Thyroid gland (tissue), 4 donors: ENCODE results near the gene LPP. TPM values are rescaled to one million over a fixed set of nuclear protein-coding genes. Genes with fewer than 3 reads are reported as not detected.

Source experiments
- DNase-seq, 2 donors: peaks; one replicate each; pipeline ENCODE4 v3.0.0-alpha.2; 2019
- H3K27ac ChIP-seq, 3 donors: fragments of 200-600 bp; sonication (generic); 1 replicate in 2 of 3; 2 replicates in 1 of 3; pipeline ENCODE4 v1.5.1; 2016 to 2019; ENCODE audit warnings: mild to moderate bottlenecking in 1 of 3, moderate library complexity in 1 of 3
- H3K27me3 ChIP-seq: fragments of 200-600 bp; sonication (generic); one replicate; pipeline ENCODE4 v1.5.1; 2019
- H3K36me3 ChIP-seq, 2 donors: fragments of 200-600 bp; sonication (generic); one replicate each; pipeline ENCODE4 v1.5.1; 2016 to 2019
- H3K4me1 ChIP-seq, 2 donors: fragments of 200-600 bp; sonication (generic); one replicate each; pipeline ENCODE4 v1.5.1; 2017 to 2019
- H3K4me3 ChIP-seq, 3 donors: fragments of 200-600 bp; sonication (generic); replicated peaks in 1 of 3; 1 replicate in 2 of 3; 2 replicates in 1 of 3; pipeline ENCODE4 v1.5.1; 2016; ENCODE audit warnings: mild to moderate bottlenecking in 1 of 3
- H3K9me3 ChIP-seq: fragments of 200-600 bp; sonication (generic); one replicate; pipeline ENCODE4 v1.5.1; 2017
- POLR2A ChIP-seq, 2 donors: fragments of 450-650 bp; IDR thresholded peaks; one replicate each; pipeline ENCODE4 v1.6.1; 2017; ENCODE audit warnings: antibody characterized with exemption in 2 of 2, mild to moderate bottlenecking in 2 of 2, moderate library complexity in 1 of 2
- WGBS, 2 donors: methylation state at CpG; one replicate each; pipeline ENCODE4 v1.1.5; 2017; 5-methylcytosine and 5-hydroxymethylcytosine counted together
- intact Hi-C: fragments of 100-400 bp; cut with DNase I; formaldehyde crosslinking; loops from one replicate; pipeline ENCODE4 v1.15.1; 2023
- total RNA-seq, 4 donors: library from RNA; depleted of rRNA; stranded (reverse); fragments of >200 nt; gene quantifications; one replicate each; pipeline ENCODE4 v1.2.3, GENCODE V29; 2016
- TF ChIP-seq, protein P1 (sequence below), 6 experiments: fragments of 200-600 bp in 3 of 6; fragments of 450-650 bp in 3 of 6; sonication (generic) in 3 of 6; IDR thresholded peaks; one replicate each; pipeline ENCODE4 v1.5.1; 2016 to 2019; ENCODE audit warnings: antibody characterized with exemption in 6 of 6, mild to moderate bottlenecking in 2 of 6, inconsistent platforms in 1 of 6, moderate library complexity in 1 of 6

Gene LPP
- total RNA-seq, 4 donors from 2014 or later = 79.0 to 141 (median 82.8) TPM

DNA sequence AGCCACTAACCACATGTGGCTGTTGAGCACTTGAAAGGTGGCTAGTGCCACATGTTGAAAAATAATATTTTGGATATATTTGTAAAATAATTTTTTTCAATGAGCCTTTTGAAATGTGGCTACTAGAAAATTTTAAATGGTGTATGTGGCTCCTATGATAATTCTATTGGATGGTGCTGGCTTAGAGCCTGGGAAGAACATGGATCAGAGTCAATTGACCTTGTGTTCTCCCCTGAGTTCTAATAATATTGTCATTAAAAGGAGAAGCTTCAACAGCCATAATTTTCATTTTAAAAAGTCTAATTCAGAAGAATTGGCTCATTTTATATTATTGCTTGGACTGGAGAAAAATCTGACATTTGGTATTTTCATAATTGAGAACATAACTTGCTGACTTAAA, 167.3 kb downstream of the LPP start:
- no peaks in the 10 kb centered on the region for H3K27me3 ChIP-seq
- H3K4me3 ChIP-seq = no peak overlapping the region
- TF ChIP-seq, protein P1, sequence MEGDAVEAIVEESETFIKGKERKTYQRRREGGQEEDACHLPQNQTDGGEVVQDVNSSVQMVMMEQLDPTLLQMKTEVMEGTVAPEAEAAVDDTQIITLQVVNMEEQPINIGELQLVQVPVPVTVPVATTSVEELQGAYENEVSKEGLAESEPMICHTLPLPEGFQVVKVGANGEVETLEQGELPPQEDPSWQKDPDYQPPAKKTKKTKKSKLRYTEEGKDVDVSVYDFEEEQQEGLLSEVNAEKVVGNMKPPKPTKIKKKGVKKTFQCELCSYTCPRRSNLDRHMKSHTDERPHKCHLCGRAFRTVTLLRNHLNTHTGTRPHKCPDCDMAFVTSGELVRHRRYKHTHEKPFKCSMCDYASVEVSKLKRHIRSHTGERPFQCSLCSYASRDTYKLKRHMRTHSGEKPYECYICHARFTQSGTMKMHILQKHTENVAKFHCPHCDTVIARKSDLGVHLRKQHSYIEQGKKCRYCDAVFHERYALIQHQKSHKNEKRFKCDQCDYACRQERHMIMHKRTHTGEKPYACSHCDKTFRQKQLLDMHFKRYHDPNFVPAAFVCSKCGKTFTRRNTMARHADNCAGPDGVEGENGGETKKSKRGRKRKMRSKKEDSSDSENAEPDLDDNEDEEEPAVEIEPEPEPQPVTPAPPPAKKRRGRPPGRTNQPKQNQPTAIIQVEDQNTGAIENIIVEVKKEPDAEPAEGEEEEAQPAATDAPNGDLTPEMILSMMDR (IDR thresholded peaks at IDR 0.05) = no peak
- no peak for TF ChIP-seq POLR2A (IDR thresholded peaks at IDR 0.05)
- no peak for DNase-seq
- no peaks in the 10 kb centered on the region for H3K9me3 ChIP-seq
- H3K27ac ChIP-seq = no peak overlapping the region
- peaks cover 0 to 2% of the 10 kb centered on the region in 2 donors for H3K4me1 ChIP-seq
- no peaks in the 10 kb centered on the region for H3K36me3 ChIP-seq
- intact Hi-C loops = no loop called here

DNA sequence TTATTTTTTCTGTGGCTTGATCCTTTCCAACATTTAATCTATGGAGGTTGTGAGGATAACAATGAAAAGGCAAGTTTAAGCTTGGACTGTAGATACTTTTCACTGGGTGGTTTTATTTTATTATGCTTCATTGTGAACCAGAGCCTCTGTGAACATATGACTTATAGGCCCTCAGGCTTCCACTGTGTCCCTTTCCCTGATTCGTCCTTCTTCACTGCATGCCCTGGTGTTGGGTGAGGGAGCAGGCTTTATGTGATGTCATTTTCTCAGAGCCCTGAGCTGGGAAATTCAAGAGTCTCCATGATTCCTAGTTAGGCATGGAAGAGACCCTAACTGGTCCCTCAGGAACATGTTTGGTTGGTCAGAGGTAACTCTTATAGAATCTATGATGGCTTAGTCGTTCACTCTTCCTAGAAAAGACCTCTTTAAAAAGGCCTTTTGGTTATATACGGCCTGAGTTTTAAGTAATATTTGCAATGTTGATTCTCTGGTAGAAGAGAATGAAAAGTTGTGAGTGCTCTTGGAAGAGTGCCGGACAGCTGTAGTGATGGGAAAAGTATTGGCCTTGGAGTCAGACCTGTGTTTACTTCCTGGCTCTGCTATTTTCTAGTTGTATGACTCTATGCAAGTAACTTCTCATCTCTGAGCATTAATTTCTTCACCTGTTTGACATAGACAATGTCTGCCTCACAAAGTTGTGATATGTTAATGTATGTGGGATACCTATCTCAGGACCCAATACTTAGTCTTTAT, 168.4 kb downstream of the LPP start:
- Histone ChIP-seq H3K9me3 (no peaks in the 10 kb centered on the region), H3K4me3 (no peak overlapping the region), H3K36me3 (no peaks in the 10 kb centered on the region), H3K4me1 (no peaks in the 10 kb centered on the region), H3K27me3 (no peaks in the 10 kb centered on the region), H3K27ac (no peak overlapping the region)
- DNase-seq = no peak
- WGBS, 2 donors = 97 to 98% methylated on average over 4 of the region's 4 CpGs
- intact Hi-C loops = no loop called here
- TF ChIP-seq, protein P1 (IDR thresholded peaks at IDR 0.05) = no peak
- TF ChIP-seq POLR2A (IDR thresholded peaks at IDR 0.05) = no peak

DNA sequence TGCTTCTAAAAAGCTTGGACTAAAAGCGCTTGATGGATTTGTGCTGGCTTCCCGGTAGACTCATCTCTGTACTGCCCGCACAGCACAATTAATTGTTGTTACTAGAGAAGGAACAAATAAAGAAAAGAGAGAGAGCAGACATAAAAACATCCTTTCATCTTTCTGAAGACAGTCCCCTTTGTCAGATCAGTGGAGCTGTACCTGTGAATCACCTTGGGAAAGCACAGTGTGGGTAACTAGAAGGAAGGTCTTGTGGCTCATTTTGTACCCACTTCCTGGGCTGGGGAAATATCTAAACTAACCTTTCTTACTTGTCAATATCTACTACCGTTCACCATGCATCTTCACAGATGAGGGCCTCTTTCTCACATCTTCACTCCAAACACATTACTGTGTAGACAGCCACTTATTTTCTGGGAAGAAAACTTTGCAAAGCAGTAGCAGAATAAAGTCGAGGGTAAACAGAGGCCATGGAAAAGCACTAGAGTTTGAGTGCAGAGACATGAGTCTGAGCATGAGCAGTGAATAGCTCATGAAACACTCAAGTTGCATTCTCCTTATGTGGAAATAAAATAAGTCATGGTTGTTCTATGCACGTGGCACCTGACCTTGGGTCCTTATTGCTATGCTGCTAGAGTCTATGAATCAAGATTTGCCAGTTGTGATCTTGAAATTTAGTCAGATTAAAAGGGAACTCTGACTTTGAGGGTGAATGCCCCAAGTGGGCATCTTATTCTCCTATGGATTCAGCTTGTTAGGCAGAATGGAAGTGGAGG, 169.3 kb downstream of the LPP start:
- Histone ChIP-seq H3K27me3 (no peaks in the 10 kb centered on the region), H3K4me3 (no peak overlapping the region), H3K36me3 (no peaks in the 10 kb centered on the region), H3K4me1 (no peaks in the 10 kb centered on the region), H3K9me3 (no peaks in the 10 kb centered on the region), H3K27ac (no peak overlapping the region)
- TF ChIP-seq, protein P1 (IDR thresholded peaks at IDR 0.05) = no peak
- TF ChIP-seq POLR2A (IDR thresholded peaks at IDR 0.05) = no peak
- no peak for DNase-seq
- WGBS, 2 donors = 89 to 91% methylated on average over 6 of the region's 6 CpGs
- intact Hi-C loops = no loop called here

DNA sequence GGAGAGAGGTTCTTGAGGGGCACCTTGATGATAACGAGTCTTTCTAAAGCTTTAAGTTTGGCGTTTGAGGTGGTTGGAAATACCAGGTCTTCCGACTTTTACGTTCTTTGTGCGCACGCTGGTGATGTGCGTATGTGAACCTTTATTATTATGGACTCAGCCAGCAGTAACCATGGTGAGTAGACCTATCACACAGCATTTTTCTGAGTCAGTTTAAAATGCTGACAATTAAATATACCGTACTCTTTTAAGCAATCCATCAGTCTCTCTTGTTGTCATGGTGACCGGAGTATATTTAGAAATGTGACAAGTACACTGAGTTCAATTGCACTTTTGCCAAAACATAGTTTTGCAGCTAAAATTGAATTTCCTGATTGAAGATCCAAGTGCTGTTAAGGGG, 172.2 kb downstream of the LPP start:
- DNase-seq = no peak
- Histone ChIP-seq H3K4me3 (no peak overlapping the region), H3K27me3 (no peaks in the 10 kb centered on the region), H3K27ac (no peak overlapping the region), H3K36me3 (no peaks in the 10 kb centered on the region), H3K9me3 (no peaks in the 10 kb centered on the region), H3K4me1 (no peaks in the 10 kb centered on the region)
- TF ChIP-seq, protein P1 (IDR thresholded peaks at IDR 0.05) = no peak
- no peak for TF ChIP-seq POLR2A (IDR thresholded peaks at IDR 0.05)
- intact Hi-C loops = no loop called here
- WGBS, 2 donors = 85 to 87% methylated on average over 9 of the region's 9 CpGs

DNA sequence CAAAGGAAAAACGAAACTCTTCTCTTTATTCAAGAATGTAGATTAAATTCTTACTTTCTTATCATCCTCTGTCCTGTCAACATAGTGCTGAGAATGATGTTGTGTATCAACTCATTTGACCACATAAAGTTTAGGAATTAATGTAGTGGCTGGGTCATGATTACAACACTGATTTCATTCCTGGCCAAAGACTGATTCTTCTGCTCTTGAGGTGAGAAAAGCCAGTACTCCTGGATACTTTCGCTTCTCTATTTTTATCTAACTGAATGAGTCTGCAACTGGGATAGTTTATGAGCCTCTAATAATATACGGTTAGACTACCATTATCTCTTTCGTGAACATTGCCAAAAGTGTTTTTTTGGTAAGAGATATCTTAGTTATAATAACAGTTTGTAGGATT, 173.0 kb downstream of the LPP start:
- DNase-seq = no peak
- H3K27ac ChIP-seq = no peak overlapping the region
- WGBS, 2 donors = 90 to 95% methylated on average over 4 of the region's 4 CpGs
- no peaks in the 10 kb centered on the region for H3K4me1 ChIP-seq
- intact Hi-C loops = no loop called here
- H3K9me3 ChIP-seq = no peaks in the 10 kb centered on the region
- H3K4me3 ChIP-seq = no peak overlapping the region
- H3K36me3 ChIP-seq = no peaks in the 10 kb centered on the region
- TF ChIP-seq, protein P1 (IDR thresholded peaks at IDR 0.05) = no peak
- no peak for TF ChIP-seq POLR2A (IDR thresholded peaks at IDR 0.05)
- H3K27me3 ChIP-seq = no peaks in the 10 kb centered on the region
